GM12801 (cell line): ENCODE results near the gene CATSPERD.

ENCODE experiments used
- TF ChIP-seq, protein P1 (sequence below): IDR thresholded peaks from one replicate; pipeline ENCODE4 v1.5.1; 2011; ENCODE audit warnings: control low read depth; ENCODE audit not compliant: insufficient read length; ENCODE audit errors: extremely low read depth

CATSPERD gene

DNA sequence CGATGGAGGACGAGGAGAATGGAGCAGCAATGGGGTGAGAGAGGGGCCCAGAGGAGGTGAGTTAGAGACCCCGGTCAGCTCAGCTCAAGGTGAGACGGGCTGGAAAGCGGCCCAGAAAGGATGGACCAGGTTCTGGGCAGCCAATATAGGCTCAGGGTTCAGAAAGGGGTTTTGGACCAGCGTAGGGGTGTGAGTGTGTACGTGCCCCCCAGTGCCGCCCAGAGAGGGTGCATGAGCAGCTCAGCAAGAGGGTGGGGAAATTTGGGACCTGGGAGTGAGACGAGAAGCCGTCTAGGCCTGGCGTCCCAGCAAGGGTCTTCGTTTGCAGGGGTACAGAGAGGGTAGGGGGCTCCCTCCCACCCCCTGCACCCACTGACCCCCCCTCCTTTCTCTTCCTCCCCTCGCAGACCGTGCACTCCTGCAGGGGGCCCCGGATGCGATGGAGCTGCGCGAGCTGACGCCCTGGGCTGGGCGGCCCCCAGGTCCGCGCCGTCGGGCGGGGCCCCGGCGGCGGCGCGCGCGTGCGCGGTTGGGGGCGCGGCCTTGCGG lies 107.0 kb downstream of the CATSPERD start:
- TF ChIP-seq, protein P1, sequence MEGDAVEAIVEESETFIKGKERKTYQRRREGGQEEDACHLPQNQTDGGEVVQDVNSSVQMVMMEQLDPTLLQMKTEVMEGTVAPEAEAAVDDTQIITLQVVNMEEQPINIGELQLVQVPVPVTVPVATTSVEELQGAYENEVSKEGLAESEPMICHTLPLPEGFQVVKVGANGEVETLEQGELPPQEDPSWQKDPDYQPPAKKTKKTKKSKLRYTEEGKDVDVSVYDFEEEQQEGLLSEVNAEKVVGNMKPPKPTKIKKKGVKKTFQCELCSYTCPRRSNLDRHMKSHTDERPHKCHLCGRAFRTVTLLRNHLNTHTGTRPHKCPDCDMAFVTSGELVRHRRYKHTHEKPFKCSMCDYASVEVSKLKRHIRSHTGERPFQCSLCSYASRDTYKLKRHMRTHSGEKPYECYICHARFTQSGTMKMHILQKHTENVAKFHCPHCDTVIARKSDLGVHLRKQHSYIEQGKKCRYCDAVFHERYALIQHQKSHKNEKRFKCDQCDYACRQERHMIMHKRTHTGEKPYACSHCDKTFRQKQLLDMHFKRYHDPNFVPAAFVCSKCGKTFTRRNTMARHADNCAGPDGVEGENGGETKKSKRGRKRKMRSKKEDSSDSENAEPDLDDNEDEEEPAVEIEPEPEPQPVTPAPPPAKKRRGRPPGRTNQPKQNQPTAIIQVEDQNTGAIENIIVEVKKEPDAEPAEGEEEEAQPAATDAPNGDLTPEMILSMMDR = no peak

DNA sequence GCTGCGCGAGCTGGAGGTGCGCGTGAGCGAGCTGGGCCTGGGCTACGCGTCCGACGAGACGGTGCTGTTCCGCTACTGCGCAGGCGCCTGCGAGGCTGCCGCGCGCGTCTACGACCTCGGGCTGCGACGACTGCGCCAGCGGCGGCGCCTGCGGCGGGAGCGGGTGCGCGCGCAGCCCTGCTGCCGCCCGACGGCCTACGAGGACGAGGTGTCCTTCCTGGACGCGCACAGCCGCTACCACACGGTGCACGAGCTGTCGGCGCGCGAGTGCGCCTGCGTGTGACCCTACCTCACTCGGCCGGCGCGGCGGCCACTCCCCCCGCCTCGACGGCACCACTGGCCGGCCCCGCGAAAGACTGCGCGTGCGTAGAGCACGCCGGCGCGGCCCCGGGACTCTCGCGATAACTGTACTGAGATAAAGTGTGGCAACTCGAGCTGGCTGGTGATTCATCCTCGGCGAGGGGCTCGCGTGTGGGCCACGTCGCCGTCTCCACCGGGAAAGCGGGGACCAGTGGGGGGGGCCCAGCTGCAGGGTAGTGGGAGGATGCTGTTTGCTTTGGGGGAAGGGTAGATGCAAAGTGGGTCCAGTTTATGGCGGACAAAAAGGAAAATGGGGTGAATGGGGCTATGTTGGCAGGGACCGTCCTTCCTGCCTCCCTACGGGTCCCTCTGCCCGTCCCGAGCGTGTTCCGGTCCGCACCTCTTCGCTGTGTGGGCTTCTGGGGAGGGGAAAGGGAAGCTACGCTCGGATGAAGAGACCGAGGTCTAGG lies 107.6 kb downstream of the CATSPERD start:
- TF ChIP-seq, protein P1 = no peak
